Measurements from ENCODE around the gene AK2. TPM values are rescaled to one million over a fixed set of nuclear protein-coding genes. Genes with fewer than 3 reads are reported as not detected.

Gene AK2
- total RNA-seq, 1 donor from 2014 or later = 126 TPM

GRCh38 chr1:33045814-33046213 is 9.1 kb upstream of the AK2 start:
- Histone ChIP-seq H3K27me3 (ENCODE audit: insufficient read depth, low read length) (no peaks in the 10 kb centered on the region), H4K20me1 (ENCODE audit: insufficient read depth, low read length) (no peaks in the 10 kb centered on the region), H3K4me3 (ENCODE audit: insufficient read depth, low read depth, low read length) (no peak overlapping the region), H3K36me3 (ENCODE audit: insufficient read depth, low read length) (no peaks in the 10 kb centered on the region), H3K79me2 (ENCODE audit: insufficient read depth, low read length) (no peaks in the 10 kb centered on the region), H3K9ac (ENCODE audit: low read length) (no peak overlapping the region), H3K27ac (ENCODE audit: low read depth, low read length) (no peak overlapping the region), H3K4me2 (ENCODE audit: low read length) (no peak overlapping the region), H3K9me3 (ENCODE audit: insufficient read depth, low read depth, low read length) (no peaks in the 10 kb centered on the region), H3K4me1 (ENCODE audit: insufficient read depth, low read length) (peaks cover 12% of the 10 kb centered on the region), H2AFZ (ENCODE audit: low read depth, low read length) (no peak overlapping the region)
- TF ChIP-seq, protein P1, sequence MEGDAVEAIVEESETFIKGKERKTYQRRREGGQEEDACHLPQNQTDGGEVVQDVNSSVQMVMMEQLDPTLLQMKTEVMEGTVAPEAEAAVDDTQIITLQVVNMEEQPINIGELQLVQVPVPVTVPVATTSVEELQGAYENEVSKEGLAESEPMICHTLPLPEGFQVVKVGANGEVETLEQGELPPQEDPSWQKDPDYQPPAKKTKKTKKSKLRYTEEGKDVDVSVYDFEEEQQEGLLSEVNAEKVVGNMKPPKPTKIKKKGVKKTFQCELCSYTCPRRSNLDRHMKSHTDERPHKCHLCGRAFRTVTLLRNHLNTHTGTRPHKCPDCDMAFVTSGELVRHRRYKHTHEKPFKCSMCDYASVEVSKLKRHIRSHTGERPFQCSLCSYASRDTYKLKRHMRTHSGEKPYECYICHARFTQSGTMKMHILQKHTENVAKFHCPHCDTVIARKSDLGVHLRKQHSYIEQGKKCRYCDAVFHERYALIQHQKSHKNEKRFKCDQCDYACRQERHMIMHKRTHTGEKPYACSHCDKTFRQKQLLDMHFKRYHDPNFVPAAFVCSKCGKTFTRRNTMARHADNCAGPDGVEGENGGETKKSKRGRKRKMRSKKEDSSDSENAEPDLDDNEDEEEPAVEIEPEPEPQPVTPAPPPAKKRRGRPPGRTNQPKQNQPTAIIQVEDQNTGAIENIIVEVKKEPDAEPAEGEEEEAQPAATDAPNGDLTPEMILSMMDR (IDR thresholded peaks at IDR 0.05; ENCODE audit: insufficient read depth, low read depth, low read length) = no peak
- no peak for TF ChIP-seq EZH2 (IDR thresholded peaks at IDR 0.05; ENCODE audit: insufficient read depth, low read length)
- Mint-ChIP-seq H3K4me1 (ENCODE audit: low read depth, unreplicated experiment) (peaks cover 29% of the 10 kb centered on the region), H3K36me3 (ENCODE audit: low read depth, unreplicated experiment) (no peaks in the 10 kb centered on the region), H3K27ac (ENCODE audit: unreplicated experiment) (peak overlapping the region; percentile 48), H3K27me3 (ENCODE audit: low read depth, unreplicated experiment) (no peaks in the 10 kb centered on the region), H3K4me3 (ENCODE audit: unreplicated experiment) (no peak overlapping the region), H3K9me3 (ENCODE audit: unreplicated experiment) (peaks cover 6% of the 10 kb centered on the region)
- DNase-seq (ENCODE audit: low read depth) (no peak), FAIRE-seq (no peak)

- Histone ChIP-seq H3K4me2 (ENCODE audit: low read length) (no peak overlapping the region), H3K9ac (ENCODE audit: low read length) (no peak overlapping the region), H3K36me3 (ENCODE audit: insufficient read depth, low read length) (no peaks in the 10 kb centered on the region), H3K79me2 (ENCODE audit: insufficient read depth, low read length) (no peaks in the 10 kb centered on the region), H4K20me1 (ENCODE audit: insufficient read depth, low read length) (no peaks in the 10 kb centered on the region), H3K4me1 (ENCODE audit: insufficient read depth, low read length) (peaks cover 9% of the 10 kb centered on the region), H3K4me3 (ENCODE audit: insufficient read depth, low read depth, low read length) (no peak overlapping the region), H2AFZ (ENCODE audit: low read depth, low read length) (peak overlapping the region; percentile 23), H3K27ac (ENCODE audit: low read depth, low read length) (no peak overlapping the region), H3K9me3 (ENCODE audit: insufficient read depth, low read depth, low read length) (no peaks in the 10 kb centered on the region), H3K27me3 (ENCODE audit: insufficient read depth, low read length) (no peaks in the 10 kb centered on the region)
- Mint-ChIP-seq H3K4me3 (ENCODE audit: unreplicated experiment) (peak overlapping the region; percentile 14), H3K27me3 (ENCODE audit: low read depth, unreplicated experiment) (no peaks in the 10 kb centered on the region), H3K27ac (ENCODE audit: unreplicated experiment) (no peak overlapping the region), H3K4me1 (ENCODE audit: low read depth, unreplicated experiment) (peaks cover 29% of the 10 kb centered on the region), H3K36me3 (ENCODE audit: low read depth, unreplicated experiment) (no peaks in the 10 kb centered on the region), H3K9me3 (ENCODE audit: unreplicated experiment) (peaks cover 2% of the 10 kb centered on the region)
- TF ChIP-seq, protein P1 (IDR thresholded peaks at IDR 0.05; ENCODE audit: insufficient read depth, low read depth, low read length) = no peak
- TF ChIP-seq EZH2 (IDR thresholded peaks at IDR 0.05; ENCODE audit: insufficient read depth, low read length) = no peak
- FAIRE-seq = no peak
- DNase-seq (ENCODE audit: low read depth) = no peak
Observed at GRCh38 chr1:33045246-33045645, 8.6 kb upstream of the AK2 start.

DNA sequence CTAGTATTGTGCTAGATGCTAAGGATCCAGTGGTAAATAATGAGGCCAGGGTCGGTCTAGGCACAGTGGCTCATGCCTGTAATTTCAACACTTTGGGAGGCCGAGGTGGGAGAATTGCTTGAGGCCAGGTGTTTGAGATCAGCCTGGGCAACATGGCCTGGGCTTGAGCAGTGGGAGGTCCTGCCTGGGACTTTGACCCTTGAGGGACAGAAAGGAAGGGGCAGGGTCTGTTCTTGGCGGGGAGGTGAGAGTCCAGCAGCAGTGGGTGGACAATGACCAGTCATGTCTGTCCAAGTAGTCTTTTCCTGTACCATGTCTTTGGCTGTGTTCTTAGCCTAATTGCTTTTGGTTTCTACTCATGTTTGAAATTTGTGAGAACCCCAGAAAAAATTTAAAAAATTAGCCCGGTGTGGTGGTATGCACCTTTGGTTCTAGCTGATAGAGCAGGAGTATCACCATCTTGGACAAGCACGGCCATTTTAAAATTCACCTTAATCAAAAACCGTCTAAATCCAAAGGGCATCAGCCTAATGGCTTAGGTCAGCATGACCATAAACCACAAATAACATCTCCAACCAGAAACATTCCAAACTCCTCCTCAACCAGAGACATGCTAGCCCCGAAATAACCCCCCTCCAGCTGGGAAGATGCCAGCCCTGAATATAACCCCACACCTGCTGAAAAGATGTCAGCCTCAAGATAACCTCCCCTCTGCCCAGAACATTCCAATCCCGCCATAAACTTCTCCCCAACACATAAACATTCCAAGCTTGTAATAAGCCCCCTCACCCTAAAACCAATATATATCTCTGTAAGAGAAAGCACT is 6.8 kb upstream of the AK2 start:
- Histone ChIP-seq H3K27ac (ENCODE audit: low read depth, low read length) (no peak overlapping the region), H3K9me3 (ENCODE audit: insufficient read depth, low read depth, low read length) (no peaks in the 10 kb centered on the region), H3K4me3 (ENCODE audit: insufficient read depth, low read depth, low read length) (no peak overlapping the region), H3K27me3 (ENCODE audit: insufficient read depth, low read length) (no peaks in the 10 kb centered on the region), H3K36me3 (ENCODE audit: insufficient read depth, low read length) (no peaks in the 10 kb centered on the region), H3K9ac (ENCODE audit: low read length) (no peak overlapping the region), H4K20me1 (ENCODE audit: insufficient read depth, low read length) (no peaks in the 10 kb centered on the region), H3K4me1 (ENCODE audit: insufficient read depth, low read length) (peaks cover 3% of the 10 kb centered on the region), H3K4me2 (ENCODE audit: low read length) (no peak overlapping the region), H2AFZ (ENCODE audit: low read depth, low read length) (no peak overlapping the region), H3K79me2 (ENCODE audit: insufficient read depth, low read length) (no peaks in the 10 kb centered on the region)
- no peak for DNase-seq (ENCODE audit: low read depth)
- no peak for FAIRE-seq
- H3K27me3 Mint-ChIP-seq (ENCODE audit: low read depth, unreplicated experiment) = peaks cover 1% of the 10 kb centered on the region
- no peaks in the 10 kb centered on the region for H3K36me3 Mint-ChIP-seq (ENCODE audit: low read depth, unreplicated experiment)
- H3K27ac Mint-ChIP-seq (ENCODE audit: unreplicated experiment) = peak overlapping the region; percentile 56
- H3K9me3 Mint-ChIP-seq (ENCODE audit: unreplicated experiment) = peaks cover 2% of the 10 kb centered on the region
- TF ChIP-seq, protein P1 (IDR thresholded peaks at IDR 0.05; ENCODE audit: insufficient read depth, low read depth, low read length) = no peak
- TF ChIP-seq EZH2 (IDR thresholded peaks at IDR 0.05; ENCODE audit: insufficient read depth, low read length) = no peak
- H3K4me3 Mint-ChIP-seq (ENCODE audit: unreplicated experiment) = peak overlapping the region; percentile 15
- peaks cover 27% of the 10 kb centered on the region for H3K4me1 Mint-ChIP-seq (ENCODE audit: low read depth, unreplicated experiment)

Data from astrocyte (in vitro differentiated cells and primary cell).